ENCODE data around the gene SFXN4. TPM values are rescaled to one million over a fixed set of nuclear protein-coding genes. Genes with fewer than 3 reads are reported as not detected.

The SFXN4 gene
- total RNA-seq, 1 experiment from 2014 or later: 24.0 TPM

- no peak for TF ChIP-seq ZNF425 (CRISPR knock-in tag; conservative IDR thresholded peaks at IDR 0.05)
Observed at GRCh38 chr10:119161680-119162451, 3.6 kb downstream of the SFXN4 start (continued).

- Mint-ChIP-seq H3K9me3 (no peaks in the 10 kb centered on the region), H3K36me3 (peaks cover 32% of the 10 kb centered on the region), H3K4me1 (peaks cover under 1% of the 10 kb centered on the region; the same call in 1 of the 2 replicates), H3K4me3 (no peak overlapping the region), H3K27ac (no peak overlapping the region), H3K27me3 (ENCODE audit: low read depth) (no peaks in the 10 kb centered on the region)
- POLR2A ChIA-PET: no interaction called here
- DNase-seq (ENCODE audit: low spot score) (no peak), ATAC-seq (no peak)
- CTCF ChIA-PET: no interaction called here
- TF ChIP-seq ZNF281 (CRISPR knock-in tag; IDR thresholded peaks at IDR 0.05): no peak
- no peak for TF ChIP-seq ZNF416 (CRISPR knock-in tag; IDR thresholded peaks at IDR 0.05)
- TF ChIP-seq OVOL2 (CRISPR knock-in tag; IDR thresholded peaks at IDR 0.05; ENCODE audit: borderline replicate concordance): no peak
- no peak for TF ChIP-seq SOX15 (CRISPR knock-in tag; IDR thresholded peaks at IDR 0.05)
Observed at GRCh38 chr10:119159332-119159731, 6.2 kb downstream of the SFXN4 start.

GRCh38 chr10:119153661-119154060, 11.9 kb downstream of the SFXN4 start:
- POLR2A ChIA-PET: no interaction called here
- Mint-ChIP-seq H3K4me3 (no peak overlapping the region), H3K27me3 (ENCODE audit: low read depth) (no peaks in the 10 kb centered on the region), H3K27ac (no peak overlapping the region), H3K36me3 (peaks cover 49% of the 10 kb centered on the region), H3K9me3 (peaks cover 3% of the 10 kb centered on the region), H3K4me1 (no peaks in the 10 kb centered on the region)
- DNase-seq (ENCODE audit: low spot score) (no peak), ATAC-seq (no peak)
- CTCF ChIA-PET: no interaction called here
- no peak for TF ChIP-seq NFYB (CRISPR knock-in tag; conservative IDR thresholded peaks at IDR 0.05; ENCODE audit: low read depth)
- TF ChIP-seq ZNF281 (CRISPR knock-in tag; IDR thresholded peaks at IDR 0.05): no peak
- TF ChIP-seq ATF1 (CRISPR knock-in tag; IDR thresholded peaks at IDR 0.05): no peak
- no peak for TF ChIP-seq ZNF232 (CRISPR knock-in tag; IDR thresholded peaks at IDR 0.05)
- TF ChIP-seq RORB (CRISPR knock-in tag; IDR thresholded peaks at IDR 0.05): no peak
- no peak for TF ChIP-seq ATF3 (CRISPR knock-in tag; conservative IDR thresholded peaks at IDR 0.05)
- TF ChIP-seq CREM (CRISPR knock-in tag; IDR thresholded peaks at IDR 0.05): no peak
- TF ChIP-seq ZSCAN18 (CRISPR knock-in tag; IDR thresholded peaks at IDR 0.05): no peak
- no peak for TF ChIP-seq GRHL2 (CRISPR knock-in tag; IDR thresholded peaks at IDR 0.05; ENCODE audit: insufficient replicate concordance, severe bottlenecking)
- TF ChIP-seq ZNF423 (CRISPR knock-in tag; IDR thresholded peaks at IDR 0.05): no peak
- no peak for TF ChIP-seq E2F4 (CRISPR knock-in tag; IDR thresholded peaks at IDR 0.05; ENCODE audit: borderline replicate concordance, low read depth)
- no peak for TF ChIP-seq ZNF532 (CRISPR knock-in tag; IDR thresholded peaks at IDR 0.05; ENCODE audit: borderline replicate concordance)
- no peak for TF ChIP-seq SP1 (CRISPR knock-in tag; conservative IDR thresholded peaks at IDR 0.05)
